Neuron (in vitro differentiated cells): Measurements from ENCODE around the gene GPR87.

Experiments
- H2AFZ ChIP-seq: one replicate; pipeline ENCODE4 v1.6.1; 2013; ENCODE audit warnings: low read depth, mild to moderate bottlenecking, inconsistent platforms, low read length, moderate library complexity
- H3K27me3 ChIP-seq: one replicate; pipeline ENCODE4 v1.6.1; 2013; ENCODE audit warnings: low read length; ENCODE audit not compliant: insufficient read depth
- H3K36me3 ChIP-seq: one replicate; pipeline ENCODE4 v1.6.1; 2013; ENCODE audit warnings: low read length; ENCODE audit not compliant: insufficient read depth
- H3K4me1 ChIP-seq: one replicate; pipeline ENCODE4 v1.6.1; 2013; ENCODE audit warnings: low read length; ENCODE audit not compliant: insufficient read depth
- H3K4me3 ChIP-seq: 2 replicates; pipeline ENCODE4 v1.5.1; 2013; ENCODE audit warnings: mild to moderate bottlenecking, low read length, moderate library complexity
- H3K9me3 ChIP-seq: one replicate; pipeline ENCODE4 v1.6.1; 2013; ENCODE audit warnings: low read length

The GPR87 gene

GRCh38 chr3:151329363-151329762 lies 12.7 kb upstream of the GPR87 start, which contains the start of gene P2RY13:
Gene P2RY13 (minus strand): TSS chr3:151329549. CDS start chr3:151329528, 21 bp downstream.
- Histone ChIP-seq H3K4me3 (no peak within 1 kb of the TSS), H3K9me3 (no peaks in the 10 kb centered on the region), H3K4me1 (no peaks in the 10 kb centered on the region), H3K27me3 (no peaks in the 10 kb centered on the region), H2AFZ (no peak within 1 kb of the TSS), H3K36me3 (no peaks in the 10 kb centered on the region)

DNA sequence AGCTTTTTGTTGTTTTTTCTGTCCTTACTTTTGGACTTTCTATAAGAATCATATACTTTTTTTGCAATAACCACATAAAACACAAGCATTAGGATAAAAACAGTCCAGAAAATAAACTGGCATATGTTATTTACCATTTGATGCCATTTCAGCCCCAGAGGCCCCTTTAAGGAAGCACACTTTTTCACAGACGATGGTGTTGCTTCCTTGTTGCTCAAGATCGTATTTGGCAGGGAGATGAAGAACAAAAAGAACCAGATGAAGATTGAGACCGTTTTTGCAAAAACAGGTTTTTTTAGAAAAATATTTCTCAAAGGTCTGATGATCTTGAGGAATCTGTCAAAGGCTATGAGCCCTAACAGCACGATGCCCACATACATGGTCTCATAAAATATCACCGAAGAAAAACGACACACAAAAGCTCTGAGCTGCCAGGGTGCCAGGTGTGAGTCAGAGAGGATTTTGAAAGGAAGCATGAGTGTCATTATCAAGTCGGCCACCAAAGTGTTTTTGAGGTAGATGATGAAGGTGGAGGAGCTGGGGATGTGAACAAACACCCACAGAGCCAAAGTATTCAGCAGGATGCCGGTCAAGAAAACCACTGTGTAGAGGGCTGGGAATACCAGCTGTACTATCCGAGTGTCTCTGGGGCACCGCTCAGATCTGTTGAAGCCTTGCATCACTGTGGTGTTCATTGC lies 11.8 kb upstream of the GPR87 start:
- Histone ChIP-seq H3K36me3 (no peaks in the 10 kb centered on the region), H3K4me1 (no peaks in the 10 kb centered on the region), H3K27me3 (no peaks in the 10 kb centered on the region), H3K9me3 (no peaks in the 10 kb centered on the region), H3K4me3 (no peak overlapping the region), H2AFZ (no peak overlapping the region)

DNA sequence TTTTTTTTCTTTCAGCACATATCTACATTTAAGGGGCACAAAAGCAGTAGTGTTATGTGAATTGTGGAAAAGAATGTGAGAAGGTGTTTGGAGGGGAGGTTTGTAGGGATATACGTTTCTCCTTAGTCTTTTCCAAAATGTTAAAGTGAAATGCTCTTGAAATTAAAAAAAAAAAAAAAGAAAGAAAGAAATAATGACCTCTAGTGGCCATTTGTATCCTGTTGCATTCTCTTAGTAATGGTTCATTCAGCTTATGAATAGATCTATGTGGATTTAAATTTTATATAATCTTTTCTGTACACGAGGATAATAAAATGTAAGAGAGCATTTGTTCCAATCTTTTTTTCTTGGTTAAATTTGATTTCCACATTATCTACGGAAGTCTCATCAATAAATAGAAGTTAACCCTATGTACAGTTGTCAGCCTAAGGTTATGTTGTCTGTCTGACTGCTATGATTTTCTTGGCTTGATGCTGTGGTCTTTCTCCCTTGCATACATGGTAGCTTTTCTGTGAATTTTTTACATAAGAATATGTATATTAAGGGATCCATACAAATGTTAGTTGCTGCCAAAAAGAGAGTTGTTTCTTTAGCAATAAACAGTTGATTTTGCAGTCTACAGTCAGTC lies 11.1 kb upstream of the GPR87 start:
- no peak overlapping the region for H3K4me3 ChIP-seq
- no peaks in the 10 kb centered on the region for H3K36me3 ChIP-seq
- H3K4me1 ChIP-seq: no peaks in the 10 kb centered on the region
- no peaks in the 10 kb centered on the region for H3K9me3 ChIP-seq
- H3K27me3 ChIP-seq: no peaks in the 10 kb centered on the region
- no peak overlapping the region for H2AFZ ChIP-seq

GRCh38 chr3:151322511-151322910 lies 5.9 kb upstream of the GPR87 start:
- no peak overlapping the region for H3K4me3 ChIP-seq
- no peaks in the 10 kb centered on the region for H3K27me3 ChIP-seq
- no peaks in the 10 kb centered on the region for H3K4me1 ChIP-seq
- no peaks in the 10 kb centered on the region for H3K36me3 ChIP-seq
- H2AFZ ChIP-seq: no peak overlapping the region
- H3K9me3 ChIP-seq: no peaks in the 10 kb centered on the region

DNA sequence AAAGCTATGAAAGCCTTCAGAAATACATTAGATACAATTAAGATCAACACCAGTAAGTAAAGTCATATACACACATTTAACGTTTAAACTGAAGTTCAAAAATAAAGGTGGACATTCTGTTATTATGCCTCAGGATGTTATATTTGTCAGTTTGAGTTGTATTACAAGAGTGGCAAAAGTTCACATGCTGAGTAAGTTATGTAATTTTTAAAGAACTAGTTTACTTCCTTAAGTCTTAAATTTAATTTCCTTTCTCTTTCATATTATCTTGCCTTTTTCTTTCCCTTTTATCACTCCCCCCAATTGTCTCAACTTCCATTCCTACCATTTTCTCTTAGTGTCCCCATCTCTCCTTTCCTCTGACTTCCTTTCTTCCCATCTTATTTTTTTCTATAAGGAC lies 4.9 kb upstream of the GPR87 start:
- Histone ChIP-seq H3K36me3 (no peaks in the 10 kb centered on the region), H3K9me3 (no peaks in the 10 kb centered on the region), H3K4me1 (no peaks in the 10 kb centered on the region), H2AFZ (no peak overlapping the region), H3K27me3 (no peaks in the 10 kb centered on the region), H3K4me3 (no peak overlapping the region)

DNA sequence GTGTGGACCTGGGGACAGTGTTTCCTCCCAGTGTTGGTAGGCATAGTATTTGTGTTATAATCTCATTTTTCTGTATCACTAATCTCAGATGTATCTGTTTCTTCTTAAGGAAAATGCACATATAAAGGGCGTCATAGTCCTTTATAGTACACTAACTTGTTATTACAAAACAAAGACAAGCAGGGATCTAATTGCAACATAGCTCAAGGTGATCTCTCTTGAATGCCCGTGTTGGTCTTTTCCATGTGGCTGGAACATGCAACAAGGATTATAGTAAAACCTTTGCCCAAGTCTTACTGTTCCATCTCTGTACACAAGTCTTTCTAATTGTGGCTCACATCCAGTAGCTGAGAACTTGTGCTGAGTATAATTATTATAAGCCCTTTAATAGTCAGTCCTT lies 3.5 kb upstream of the GPR87 start:
- no peaks in the 10 kb centered on the region for H3K27me3 ChIP-seq
- H3K4me1 ChIP-seq: no peaks in the 10 kb centered on the region
- no peaks in the 10 kb centered on the region for H3K36me3 ChIP-seq
- H3K9me3 ChIP-seq: no peaks in the 10 kb centered on the region
- H2AFZ ChIP-seq: no peak overlapping the region
- H3K4me3 ChIP-seq: no peak overlapping the region

- Histone ChIP-seq H3K9me3 (no peaks in the 10 kb centered on the region), H3K4me1 (no peaks in the 10 kb centered on the region), H3K36me3 (no peaks in the 10 kb centered on the region), H3K4me3 (no peak overlapping the region), H3K27me3 (no peaks in the 10 kb centered on the region), H2AFZ (no peak overlapping the region)
These were observed 3.0 kb upstream of the GPR87 start for GRCh38 chr3:151319628-151320027.

DNA sequence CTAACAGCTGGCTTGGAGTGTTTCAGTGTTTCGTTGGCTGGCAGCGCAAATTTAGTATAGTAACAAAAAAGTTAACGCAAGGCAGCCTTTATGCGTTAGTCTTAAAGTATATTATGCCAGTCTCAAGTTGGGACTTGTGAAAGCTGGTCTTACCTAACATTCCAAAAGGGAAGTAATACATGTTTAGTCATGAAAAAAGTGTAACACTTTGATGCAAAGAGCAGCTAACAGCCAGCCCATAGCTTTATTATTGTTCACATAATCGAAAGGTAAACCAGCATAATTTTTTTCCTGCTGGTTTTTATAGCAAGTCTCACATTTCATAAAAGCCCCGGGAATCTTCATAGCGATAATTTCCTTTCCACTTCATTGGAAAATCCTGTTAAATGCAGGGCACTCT lies 2.4 kb upstream of the GPR87 start:
- Histone ChIP-seq H3K9me3 (no peaks in the 10 kb centered on the region), H2AFZ (no peak overlapping the region), H3K36me3 (no peaks in the 10 kb centered on the region), H3K4me1 (no peaks in the 10 kb centered on the region), H3K27me3 (no peaks in the 10 kb centered on the region), H3K4me3 (no peak overlapping the region)

GRCh38 chr3:151318313-151318712 lies 1.7 kb upstream of the GPR87 start:
- H3K4me3 ChIP-seq: no peak overlapping the region
- no peaks in the 10 kb centered on the region for H3K27me3 ChIP-seq
- no peaks in the 10 kb centered on the region for H3K9me3 ChIP-seq
- H3K36me3 ChIP-seq: no peaks in the 10 kb centered on the region
- H3K4me1 ChIP-seq: no peaks in the 10 kb centered on the region
- no peak overlapping the region for H2AFZ ChIP-seq

- no peak overlapping the region for H2AFZ ChIP-seq
- H3K27me3 ChIP-seq: no peaks in the 10 kb centered on the region
- no peak overlapping the region for H3K4me3 ChIP-seq
- H3K36me3 ChIP-seq: no peaks in the 10 kb centered on the region
- H3K9me3 ChIP-seq: no peaks in the 10 kb centered on the region
- H3K4me1 ChIP-seq: no peaks in the 10 kb centered on the region
These were observed 774 bp downstream of the GPR87 start for GRCh38 chr3:151315846-151316245.

DNA sequence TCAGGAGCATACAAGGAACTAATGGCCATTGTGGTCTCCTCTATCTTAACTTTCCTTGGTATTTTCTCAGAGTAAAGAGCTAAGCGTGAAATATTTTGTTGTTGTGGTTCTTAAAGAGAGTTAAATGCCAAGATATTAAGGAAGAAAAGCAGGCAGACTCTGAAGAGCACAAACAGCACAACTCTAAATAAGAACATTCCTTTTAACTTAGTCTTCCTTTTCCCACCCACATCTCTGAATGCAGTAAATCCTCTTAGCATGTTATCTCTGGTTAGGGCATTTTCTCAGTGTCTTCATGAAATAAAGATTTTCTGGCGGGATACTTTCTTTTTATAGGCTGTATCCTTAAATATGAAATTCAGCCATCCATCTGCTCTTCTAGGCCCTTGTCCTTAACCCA lies 1.5 kb downstream of the GPR87 start:
- no peaks in the 10 kb centered on the region for H3K27me3 ChIP-seq
- no peak overlapping the region for H2AFZ ChIP-seq
- H3K9me3 ChIP-seq: no peaks in the 10 kb centered on the region
- no peaks in the 10 kb centered on the region for H3K4me1 ChIP-seq
- no peaks in the 10 kb centered on the region for H3K36me3 ChIP-seq
- H3K4me3 ChIP-seq: no peak overlapping the region

DNA sequence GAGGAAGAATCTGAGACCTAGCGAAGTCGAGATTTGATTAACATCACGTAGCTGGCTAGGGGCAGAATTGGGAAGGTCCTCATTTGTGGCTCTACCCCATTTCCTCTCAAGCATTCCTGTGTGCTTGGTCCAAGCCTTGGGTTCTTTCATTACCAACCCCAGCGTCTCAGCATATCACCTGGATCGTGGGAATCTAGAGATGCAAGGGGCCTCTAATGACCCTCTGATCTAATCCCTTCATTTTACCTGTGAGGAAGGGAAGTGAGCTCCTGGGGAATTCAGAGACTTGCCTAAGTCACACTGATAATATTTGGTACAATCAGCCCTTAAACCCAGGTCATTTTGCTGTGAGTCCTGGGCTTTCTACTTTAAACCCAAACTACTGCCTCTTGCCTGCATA lies 2.0 kb downstream of the GPR87 start:
- H3K4me1 ChIP-seq: no peaks in the 10 kb centered on the region
- H3K27me3 ChIP-seq: no peaks in the 10 kb centered on the region
- H3K4me3 ChIP-seq: no peak overlapping the region
- no peaks in the 10 kb centered on the region for H3K9me3 ChIP-seq
- no peak overlapping the region for H2AFZ ChIP-seq
- H3K36me3 ChIP-seq: no peaks in the 10 kb centered on the region

DNA sequence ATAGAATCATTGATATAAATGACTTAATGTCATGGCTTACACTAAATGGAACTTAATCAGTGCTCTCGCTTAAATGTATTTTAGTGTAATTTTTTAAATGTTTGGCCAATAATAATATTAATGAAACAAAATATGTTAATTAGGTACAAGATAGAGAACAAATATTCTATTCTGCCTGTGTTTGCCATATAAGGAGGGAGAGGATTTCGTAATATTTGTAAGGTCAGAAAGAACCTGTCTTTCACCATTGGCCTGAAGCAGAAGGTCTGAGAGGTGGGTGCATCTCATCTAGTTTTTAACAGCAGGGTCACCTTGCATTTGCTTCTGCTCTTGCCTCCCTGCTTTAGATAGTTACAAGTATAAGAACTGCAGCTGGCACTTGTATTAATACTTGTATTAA lies 2.5 kb downstream of the GPR87 start:
- H3K9me3 ChIP-seq: no peaks in the 10 kb centered on the region
- no peak overlapping the region for H2AFZ ChIP-seq
- H3K4me3 ChIP-seq: no peak overlapping the region
- no peaks in the 10 kb centered on the region for H3K36me3 ChIP-seq
- no peaks in the 10 kb centered on the region for H3K4me1 ChIP-seq
- H3K27me3 ChIP-seq: no peaks in the 10 kb centered on the region

DNA sequence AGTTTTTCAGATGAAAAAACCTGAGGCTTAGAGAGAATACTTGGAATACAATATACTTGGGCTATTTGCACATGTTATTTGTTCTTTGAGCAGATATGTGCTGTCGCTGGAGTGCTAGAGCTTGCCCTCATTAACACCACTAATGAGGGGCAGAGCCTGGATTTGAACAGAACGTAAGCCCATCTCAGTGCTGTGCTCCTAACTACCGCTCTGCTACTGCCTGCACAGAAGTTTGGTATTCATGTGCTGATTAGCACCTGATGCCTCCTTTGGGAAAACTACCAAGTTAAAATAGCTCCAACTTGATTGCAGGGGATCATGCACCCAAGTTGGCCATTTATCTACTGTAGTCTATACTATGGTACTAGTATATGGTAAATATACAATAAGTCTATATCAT lies 3.6 kb downstream of the GPR87 start:
- no peaks in the 10 kb centered on the region for H3K27me3 ChIP-seq
- H3K4me3 ChIP-seq: no peak overlapping the region
- H2AFZ ChIP-seq: no peak overlapping the region
- H3K36me3 ChIP-seq: no peaks in the 10 kb centered on the region
- H3K9me3 ChIP-seq: no peaks in the 10 kb centered on the region
- H3K4me1 ChIP-seq: no peaks in the 10 kb centered on the region
